Prostate gland (tissue), 2 donors: Measurements from ENCODE around the gene TMEM184A. TPM values are rescaled to one million over a fixed set of nuclear protein-coding genes. Genes with fewer than 3 reads are reported as not detected.

Source experiments
- DNase-seq: peaks from one replicate; pipeline ENCODE4 v3.0.0-alpha.2; 2019; ENCODE audit warnings: low spot score
- H3K27ac ChIP-seq, 2 donors: fragments of 200-600 bp; sonication (generic); 2 replicates each; pipeline ENCODE4 v1.5.1; 2017 to 2019
- H3K27me3 ChIP-seq: fragments of 200-600 bp; sonication (generic); replicated peaks from 2 replicates; pipeline ENCODE4 v1.5.1; 2019; ENCODE audit not compliant: insufficient read depth
- H3K36me3 ChIP-seq, 2 donors: fragments of 200-600 bp; sonication (generic); 1 replicate in 1 of 2; 2 replicates in 1 of 2; pipeline versions ENCODE4 v1.5.1 to v1.8.1; 2017 to 2019
- H3K4me1 ChIP-seq: fragments of 200-600 bp; sonication (generic); replicated peaks from 2 replicates; pipeline ENCODE4 v1.5.1; 2019
- H3K4me3 ChIP-seq, 2 donors: fragments of 200-600 bp; sonication (generic); 2 replicates each; pipeline ENCODE4 v1.5.1; 2017 to 2019
- H3K9me3 ChIP-seq: fragments of 200-600 bp; sonication (generic); 2 replicates; pipeline ENCODE4 v1.5.1; 2017
- POLR2A ChIP-seq: fragments of 450-650 bp; IDR thresholded peaks from one replicate; pipeline ENCODE4 v1.6.1; 2016; ENCODE audit warnings: antibody characterized with exemption, mild to moderate bottlenecking
- POLR2AphosphoS5 ChIP-seq: sonication (generic); formaldehyde crosslinking; IDR thresholded peaks from one replicate; pipeline ENCODE4 v1.6.1; 2017; ENCODE audit warnings: antibody characterized with exemption
- WGBS: methylation state at CpG from one replicate; pipeline ENCODE4 v1.1.5; 2018; 5-methylcytosine and 5-hydroxymethylcytosine counted together
- intact Hi-C: fragments of 100-400 bp; cut with DNase I; formaldehyde crosslinking; loops from one replicate; pipeline ENCODE4 v1.14.2; 2022
- total RNA-seq, 2 donors: library from RNA; depleted of rRNA; stranded (reverse); fragments of >200 nt; gene quantifications; one replicate each; pipeline ENCODE4 v1.1.0, GENCODE V29; 2016
- TF ChIP-seq, protein P1 (sequence below), 4 experiments: fragments of 200-600 bp in 2 of 4; fragments of 450-650 bp in 2 of 4; sonication (generic) in 2 of 4; IDR thresholded peaks; 1 replicate in 3 of 4; 2 replicates in 1 of 4; pipeline ENCODE4 v1.5.1; 2016 to 2019; ENCODE audit warnings: antibody characterized with exemption in 4 of 4, mild to moderate bottlenecking in 2 of 4, moderate library complexity in 2 of 4

Gene TMEM184A
- total RNA-seq, 2 donors from 2014 or later, result 15.4 to 59.2 TPM

DNA sequence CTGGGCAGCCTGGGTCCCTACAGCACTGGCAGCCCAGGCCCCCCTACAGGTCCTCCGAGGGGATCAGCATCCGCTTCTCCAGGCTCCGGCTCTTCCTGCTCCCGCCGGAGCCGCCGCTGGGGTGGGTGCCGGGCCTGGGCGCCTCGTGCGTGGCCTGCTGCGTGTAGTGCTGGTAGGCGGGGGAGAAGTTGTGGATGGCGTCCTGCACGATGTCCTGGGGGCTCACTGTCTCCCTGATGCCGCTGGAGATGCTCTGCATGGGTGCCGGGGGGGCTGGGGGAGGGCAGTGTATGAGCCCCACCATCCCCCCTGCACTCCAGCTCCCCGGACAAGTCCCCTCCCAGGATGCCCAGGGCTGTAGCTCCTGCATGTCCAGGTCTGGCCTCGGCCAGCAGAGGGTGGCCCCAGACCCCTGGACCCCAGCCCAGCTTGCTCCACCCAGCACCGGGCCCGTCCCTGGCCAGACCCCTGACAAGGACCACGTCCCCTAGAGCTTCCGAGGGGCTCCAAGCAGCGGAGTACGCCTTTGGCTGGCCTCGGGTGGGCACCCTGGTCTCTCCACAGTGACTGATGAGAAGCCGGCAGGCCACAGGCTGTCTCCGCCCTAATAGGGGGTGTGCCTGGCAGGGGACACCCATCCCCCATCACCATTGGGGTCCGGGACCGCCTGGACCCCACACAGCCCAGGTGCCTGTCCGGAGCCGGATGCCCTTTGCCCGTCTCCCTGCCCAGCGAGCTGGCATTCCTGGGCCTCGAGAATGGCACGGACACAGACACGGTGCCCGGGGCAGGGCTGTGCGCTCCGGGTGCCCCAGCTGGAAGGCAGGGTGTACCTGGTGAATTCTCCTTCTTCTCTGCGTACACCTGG is 8.9 kb downstream of the TMEM184A start:
- whole genome bisulfite sequencing, result 88% methylated on average over 39 of the region's 41 CpGs
- H3K36me3 ChIP-seq, result no peaks in the 10 kb centered on the region
- no peaks in the 10 kb centered on the region for H3K27me3 ChIP-seq
- H3K4me3 ChIP-seq, result no peak overlapping the region
- TF ChIP-seq POLR2A (no peak), POLR2AphosphoS5 (no peak)
- H3K4me1 ChIP-seq, result no peaks in the 10 kb centered on the region
- intact Hi-C loops, result no loop called here
- no peak overlapping the region for H3K27ac ChIP-seq
- no peak for DNase-seq
- no peaks in the 10 kb centered on the region for H3K9me3 ChIP-seq

DNA sequence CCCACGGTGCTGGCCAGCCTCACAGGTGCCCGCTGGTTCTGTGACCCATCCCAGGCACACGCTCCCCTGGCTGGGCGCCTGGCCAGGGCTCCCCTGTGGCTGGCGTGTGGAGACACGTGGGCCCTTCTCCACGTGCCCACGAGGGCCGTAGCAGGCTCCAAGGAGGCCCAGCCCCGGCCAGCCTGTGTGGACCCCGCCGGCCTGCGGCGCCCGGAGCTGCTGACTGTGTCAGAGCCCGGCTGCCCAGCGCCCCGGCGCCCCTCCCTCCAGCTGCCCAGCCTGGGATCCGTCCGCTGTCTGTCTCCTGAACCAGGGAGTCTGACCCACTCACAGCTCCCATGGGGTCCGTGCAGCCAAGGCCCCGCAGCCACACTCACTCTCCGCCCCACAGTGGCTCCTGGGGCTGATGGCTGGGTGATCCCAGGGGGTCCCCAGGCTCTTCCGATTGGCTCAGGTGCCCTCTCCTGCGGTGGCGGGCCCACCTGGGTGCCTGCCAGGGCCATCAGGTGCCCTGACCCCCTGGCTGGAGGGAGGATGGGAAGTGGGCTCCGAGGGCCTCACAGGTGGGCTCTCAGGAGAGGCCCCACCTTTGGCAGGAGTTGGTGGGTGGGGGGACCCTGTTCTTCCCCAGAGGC is 9.6 kb downstream of the TMEM184A start:
- no peak overlapping the region for H3K27ac ChIP-seq
- no peak for DNase-seq
- WGBS, result 74% methylated on average over 28 of the region's 28 CpGs
- intact Hi-C loops, result no loop called here
- H3K27me3 ChIP-seq, result no peaks in the 10 kb centered on the region
- H3K4me3 ChIP-seq, result no peak overlapping the region
- H3K9me3 ChIP-seq, result no peaks in the 10 kb centered on the region
- peaks cover 0 to 5% of the 10 kb centered on the region in 2 donors for H3K36me3 ChIP-seq
- H3K4me1 ChIP-seq, result no peaks in the 10 kb centered on the region
- TF ChIP-seq, protein P1, sequence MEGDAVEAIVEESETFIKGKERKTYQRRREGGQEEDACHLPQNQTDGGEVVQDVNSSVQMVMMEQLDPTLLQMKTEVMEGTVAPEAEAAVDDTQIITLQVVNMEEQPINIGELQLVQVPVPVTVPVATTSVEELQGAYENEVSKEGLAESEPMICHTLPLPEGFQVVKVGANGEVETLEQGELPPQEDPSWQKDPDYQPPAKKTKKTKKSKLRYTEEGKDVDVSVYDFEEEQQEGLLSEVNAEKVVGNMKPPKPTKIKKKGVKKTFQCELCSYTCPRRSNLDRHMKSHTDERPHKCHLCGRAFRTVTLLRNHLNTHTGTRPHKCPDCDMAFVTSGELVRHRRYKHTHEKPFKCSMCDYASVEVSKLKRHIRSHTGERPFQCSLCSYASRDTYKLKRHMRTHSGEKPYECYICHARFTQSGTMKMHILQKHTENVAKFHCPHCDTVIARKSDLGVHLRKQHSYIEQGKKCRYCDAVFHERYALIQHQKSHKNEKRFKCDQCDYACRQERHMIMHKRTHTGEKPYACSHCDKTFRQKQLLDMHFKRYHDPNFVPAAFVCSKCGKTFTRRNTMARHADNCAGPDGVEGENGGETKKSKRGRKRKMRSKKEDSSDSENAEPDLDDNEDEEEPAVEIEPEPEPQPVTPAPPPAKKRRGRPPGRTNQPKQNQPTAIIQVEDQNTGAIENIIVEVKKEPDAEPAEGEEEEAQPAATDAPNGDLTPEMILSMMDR (IDR thresholded peaks at IDR 0.05), result no peak
- TF ChIP-seq POLR2A (no peak), POLR2AphosphoS5 (no peak)

DNA sequence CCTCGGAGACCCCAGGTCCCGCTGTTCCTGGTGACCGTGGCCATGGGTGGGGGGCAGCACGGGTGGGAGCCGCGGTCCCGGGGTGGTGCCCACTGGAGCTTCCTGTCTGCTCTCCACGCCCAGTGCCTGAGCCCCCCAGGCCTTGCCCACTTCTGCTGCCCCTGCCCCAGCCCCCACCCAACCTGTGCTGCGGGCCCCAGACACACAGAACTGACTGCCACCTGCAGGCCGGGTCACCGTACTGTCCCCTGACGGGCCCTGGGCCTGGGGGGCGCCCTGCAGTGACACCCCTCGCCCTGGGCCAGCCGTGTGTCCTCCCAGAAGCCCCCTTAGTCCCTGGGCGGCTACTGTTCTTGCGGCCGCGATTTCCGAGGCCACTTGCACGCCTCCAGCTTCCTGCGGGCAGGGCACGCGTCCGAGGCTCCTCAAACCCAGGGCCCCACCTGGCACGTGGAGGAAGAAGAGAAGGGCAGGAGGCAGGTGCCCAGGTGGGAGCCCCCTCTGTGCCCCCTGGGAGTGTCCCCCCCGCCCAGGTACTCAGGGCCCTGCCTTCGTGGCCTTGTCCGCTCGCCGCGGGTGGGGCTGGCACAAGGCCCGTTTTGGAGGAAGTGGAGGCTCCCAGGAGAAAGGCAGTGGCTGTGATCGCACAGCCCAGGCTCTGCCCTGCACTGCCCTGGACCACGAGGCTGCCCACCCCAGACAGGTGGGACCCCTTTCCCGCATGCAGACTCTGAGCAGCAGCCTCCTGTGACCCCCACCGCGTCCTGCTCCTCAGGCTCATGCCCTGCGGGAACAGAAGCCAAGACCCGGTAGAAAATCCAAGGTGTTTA is 10.4 kb downstream of the TMEM184A start:
- no peaks in the 10 kb centered on the region for H3K27me3 ChIP-seq
- 81% methylated on average over 35 of the region's 40 CpGs for WGBS
- TF ChIP-seq POLR2A (no peak), POLR2AphosphoS5 (no peak)
- TF ChIP-seq, protein P1 (IDR thresholded peaks at IDR 0.05), result no peak
- no peaks in the 10 kb centered on the region for H3K9me3 ChIP-seq
- intact Hi-C loops, result no loop called here
- H3K36me3 ChIP-seq, result peaks cover 0 to 13% of the 10 kb centered on the region in 2 donors
- no peak overlapping the region for H3K4me3 ChIP-seq
- no peaks in the 10 kb centered on the region for H3K4me1 ChIP-seq
- DNase-seq, result no peak
- no peak overlapping the region for H3K27ac ChIP-seq

DNA sequence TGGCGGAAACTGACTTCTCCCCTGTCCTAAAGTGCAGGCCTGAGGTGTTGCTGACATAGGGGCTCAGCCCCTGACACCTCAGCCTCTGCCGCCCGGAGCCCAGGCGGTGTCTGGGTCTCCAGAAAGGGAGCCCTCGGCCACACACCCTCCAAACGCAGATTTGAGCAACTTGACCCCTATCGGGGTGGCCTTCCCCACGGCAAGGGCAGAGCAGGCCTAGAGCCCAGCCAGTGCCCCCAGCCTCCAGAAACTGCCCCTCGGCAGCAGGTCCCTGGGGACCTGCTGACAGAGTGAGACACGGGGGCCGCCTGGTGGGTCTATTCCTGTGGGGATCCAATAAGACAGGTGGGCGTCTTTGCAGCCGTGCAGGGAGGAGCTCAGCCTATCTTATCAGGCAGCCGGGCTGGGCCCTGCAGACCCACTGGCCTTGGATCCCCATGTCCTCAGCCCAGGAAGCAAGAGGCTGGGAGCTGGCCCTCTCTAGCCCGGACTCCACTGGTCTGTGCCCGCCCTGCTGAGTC is 11.0 kb downstream of the TMEM184A start:
- H3K9me3 ChIP-seq, result no peaks in the 10 kb centered on the region
- H3K36me3 ChIP-seq, result peaks cover 4 to 19% of the 10 kb centered on the region in 2 donors
- H3K27me3 ChIP-seq, result no peaks in the 10 kb centered on the region
- TF ChIP-seq, protein P1 (IDR thresholded peaks at IDR 0.05), result no peak
- TF ChIP-seq POLR2AphosphoS5 (no peak), POLR2A (no peak)
- no peak overlapping the region for H3K4me3 ChIP-seq
- WGBS, result 91% methylated on average over 16 of the region's 16 CpGs
- intact Hi-C loops, result no loop called here
- no peak overlapping the region for H3K27ac ChIP-seq
- DNase-seq, result no peak
- H3K4me1 ChIP-seq, result no peaks in the 10 kb centered on the region
